HCT116 (cell line): ENCODE data around the gene PRM3. TPM values are rescaled to one million over a fixed set of nuclear protein-coding genes. Genes with fewer than 3 reads are reported as not detected.

Source experiments
- ATAC-seq: fragments of 200-7000 bp; cut with Tn5 transposase; 2 replicates; pipeline ENCODE4 v1.9.1; 2020; ENCODE audit warnings: mild to moderate bottlenecking, moderate library complexity
- BruUV-seq: library from RNA; stranded (reverse); fragments of 400-500 nt; replicated peaks from 2 replicates; lab custom pipeline; 2021; lab: Mats Ljungman, UMichigan
- CTCF ChIA-PET: fragments of 300-600 bp; sonication (Branson Sonifier 250); formaldehyde crosslinking; loops from one replicate; lab custom pipeline; 2021; ENCODE audit warnings: antibody characterized with exemption; lab: Charles Lee
- POLR2A ChIA-PET: fragments of 300-600, 350-600 bp; sonication (Branson Sonifier 250); formaldehyde crosslinking; loops from one replicate; lab custom pipeline; 2021; ENCODE audit warnings: antibody characterized with exemption; lab: Charles Lee
- RAD21 ChIA-PET, 2 experiments: fragments of 300-600 bp; sonication (Branson Sonifier 250); formaldehyde crosslinking; loops; one replicate each; lab custom pipeline; 2023; ENCODE audit warnings: low total read pairs in 2 of 2; ENCODE audit not compliant: uncharacterized antibody in 2 of 2, unreplicated experiment in 2 of 2, low non-redundant PET in 1 of 2; lab: Charles Lee
- DNase-seq: peaks from one replicate; pipeline ENCODE4 v3.0.0-alpha.2; 2010; ENCODE audit warnings: low read depth, low spot score
- H2AFZ ChIP-seq: fragments of 200-600 bp; shearing (Covaris generic), sonication (generic); 2 replicates; pipeline ENCODE4 v1.6.1; 2017; ENCODE audit warnings: low read depth, mixed run types, mixed read lengths, antibody characterized with exemption, low read length; ENCODE audit not compliant: poor library complexity, severe bottlenecking
- H3K27ac ChIP-seq: 2 replicates; pipeline ENCODE4 v1.5.1; 2012; ENCODE audit warnings: low read depth, low read length
- H3K27me3 ChIP-seq: fragments of 200-600 bp; sonication (generic); 2 replicates; pipeline ENCODE4 v1.6.1; 2016; ENCODE audit warnings: mixed run types, low read length, mixed read lengths; ENCODE audit not compliant: insufficient read depth
- H3K36me3 ChIP-seq, 2 experiments: fragments of 200-500 bp in 1 of 2; fragments of 200-600 bp in 1 of 2; sonication (Bioruptor generic) in 1 of 2; sonication (generic) in 1 of 2; 2 replicates each; pipeline versions ENCODE4 v1.5.1 to v1.6.1; 2014 to 2016; ENCODE audit warnings: low read length in 2 of 2, inconsistent platforms in 1 of 2, mixed read lengths in 1 of 2, mixed run types in 1 of 2; ENCODE audit not compliant: insufficient read depth in 2 of 2, control insufficient read depth in 1 of 2
- H3K4me1 ChIP-seq, 2 experiments: fragments of 200-600 bp in 1 of 2; sonication (generic) in 1 of 2; 2 replicates each; pipeline versions ENCODE4 v1.5.1 to v1.6.1; 2012 to 2017; ENCODE audit warnings: low read length in 2 of 2, inconsistent platforms in 1 of 2, mild to moderate bottlenecking in 1 of 2, mixed read lengths in 1 of 2, mixed run types in 1 of 2, moderate library complexity in 1 of 2; ENCODE audit not compliant: insufficient read depth in 2 of 2, control insufficient read depth in 1 of 2
- H3K4me2 ChIP-seq: fragments of 200-600 bp; sonication (generic); 2 replicates; pipeline ENCODE4 v1.6.1; 2017; ENCODE audit warnings: mixed run types, low read length, mixed read lengths
- H3K4me3 ChIP-seq, 2 experiments: fragments of 200-600 bp in 1 of 2; sonication (generic) in 1 of 2; replicated peaks in 1 of 2; 2 replicates each; pipeline ENCODE4 v1.5.1; 2011 to 2016; ENCODE audit warnings: low read length in 2 of 2, control low read depth in 1 of 2, low read depth in 1 of 2, mild to moderate bottlenecking in 1 of 2, mixed read lengths in 1 of 2, mixed run types in 1 of 2
- H3K79me2 ChIP-seq: fragments of 200-600 bp; sonication (generic); 2 replicates; pipeline ENCODE4 v1.6.1; 2017; ENCODE audit warnings: mild to moderate bottlenecking, mixed run types, low read length, moderate library complexity, mixed read lengths; ENCODE audit not compliant: insufficient read depth
- H3K9ac ChIP-seq: fragments of 200-600 bp; sonication (generic); 2 replicates; pipeline ENCODE4 v1.6.1; 2016; ENCODE audit warnings: low read length, mixed read lengths
- H3K9me2 ChIP-seq: fragments of 200-600 bp; sonication (generic), shearing (Covaris generic); 2 replicates; pipeline ENCODE4 v1.6.1; 2017; ENCODE audit warnings: mixed run types, mild to moderate bottlenecking, moderate library complexity; ENCODE audit not compliant: insufficient read depth
- H3K9me3 ChIP-seq, 2 experiments: fragments of 200-500 bp in 1 of 2; fragments of 200-600 bp in 1 of 2; sonication (Bioruptor generic) in 1 of 2; sonication (generic) in 1 of 2; 2 replicates each; pipeline ENCODE4 v1.6.1; 2014 to 2017; ENCODE audit warnings: low read length in 2 of 2, mixed read lengths in 2 of 2, inconsistent platforms in 1 of 2, low read depth in 1 of 2, mild to moderate bottlenecking in 1 of 2, mixed run types in 1 of 2, moderate library complexity in 1 of 2; ENCODE audit not compliant: control insufficient read depth in 1 of 2, insufficient read depth in 1 of 2
- H4K20me1 ChIP-seq: fragments of 200-600 bp; sonication (generic), shearing (Covaris generic); 2 replicates; pipeline ENCODE4 v1.6.1; 2017; ENCODE audit warnings: mixed run types, mild to moderate bottlenecking, moderate library complexity; ENCODE audit not compliant: insufficient read depth
- ATF3 ChIP-seq: IDR thresholded peaks from 2 replicates; pipeline ENCODE4 v1.6.1; 2012
- CBX3 ChIP-seq: IDR thresholded peaks from 2 replicates; pipeline ENCODE4 v1.6.1; 2012; ENCODE audit warnings: low read depth
- CEBPB ChIP-seq: IDR thresholded peaks from 2 replicates; pipeline ENCODE4 v1.6.1; 2012; ENCODE audit warnings: low read depth
- EGR1 ChIP-seq: IDR thresholded peaks from 2 replicates; pipeline ENCODE4 v1.6.1; 2012; ENCODE audit warnings: low read depth
- ELF1 ChIP-seq: IDR thresholded peaks from 2 replicates; pipeline ENCODE4 v1.6.1; 2012; ENCODE audit warnings: low read depth, borderline replicate concordance
- JUND ChIP-seq: IDR thresholded peaks from 2 replicates; pipeline ENCODE4 v1.6.1; 2012
- RAD21 ChIP-seq: IDR thresholded peaks from 2 replicates; pipeline ENCODE4 v1.6.1; 2012; ENCODE audit warnings: low read depth, mild to moderate bottlenecking
- SRF ChIP-seq: IDR thresholded peaks from 2 replicates; pipeline ENCODE4 v1.6.1; 2012; ENCODE audit warnings: low read depth
- YY1 ChIP-seq: IDR thresholded peaks from 2 replicates; pipeline ENCODE4 v1.6.1; 2011; ENCODE audit warnings: low read length, low read depth, moderate library complexity, mild to moderate bottlenecking; ENCODE audit not compliant: insufficient replicate concordance; ENCODE audit errors: extremely low read depth
- ZBTB33 ChIP-seq: IDR thresholded peaks from 2 replicates; pipeline ENCODE4 v1.6.1; 2011; ENCODE audit warnings: mild to moderate bottlenecking, low read length, moderate library complexity; ENCODE audit not compliant: insufficient replicate concordance; ENCODE audit errors: extremely low read depth
- ZFX ChIP-seq: fragments of 450-650 bp; IDR thresholded peaks from 2 replicates; pipeline ENCODE4 v1.6.1; 2017
- ZNF274 ChIP-seq: fragments of 200-500 bp; sonication (Bioruptor generic); IDR thresholded peaks from 2 replicates; pipeline ENCODE4 v1.6.1; 2014; ENCODE audit warnings: mild to moderate bottlenecking, low read depth, low read length, inconsistent platforms
- intact Hi-C: fragments of 100-400 bp; cut with micrococcal nuclease; formaldehyde crosslinking; loops from 2 replicates; pipeline ENCODE4 v1.10.0; 2022
- total RNA-seq: library from RNA; stranded (reverse); gene quantifications from one replicate; pipeline ENCODE4 v1.2.1, GENCODE V29; 2021; ENCODE audit not compliant: unreplicated experiment

The PRM3 gene
- total RNA-seq, 1 experiment from 2014 or later = not detected

- H3K36me3 ChIP-seq = no peaks in the 10 kb centered on the region
- ATAC-seq = no peak
- no peak for DNase-seq
- no peaks in the 10 kb centered on the region for H4K20me1 ChIP-seq
- intact Hi-C loops = no loop called here
- TF ChIP-seq JUND (no peak), CBX3 (no peak), ATF3 (no peak), ZFX (no peak), EGR1 (no peak), RAD21 (no peak), ZNF274 (no peak), SRF (no peak), ZBTB33 (no peak), YY1 (no peak), CEBPB (no peak), ELF1 (no peak)
- no peaks in the 10 kb centered on the region for H3K9me3 ChIP-seq
- H3K4me3 ChIP-seq = no peak overlapping the region
- H2AFZ ChIP-seq = no peak overlapping the region
- no peak overlapping the region for H3K27ac ChIP-seq
- no peaks in the 10 kb centered on the region for H3K27me3 ChIP-seq
- no peak overlapping the region for H3K9ac ChIP-seq
- POLR2A ChIA-PET = interaction anchor here (0.6 kb wide), 1 partner anchor 100 kb away, joined by 3 read pairs; no protein-coding TSS in a partner anchor
- no peak overlapping the region for H3K4me2 ChIP-seq
- no peaks in the 10 kb centered on the region for H3K9me2 ChIP-seq
- CTCF ChIA-PET = interaction anchor here (0.7 kb wide), 1 partner anchor 212 kb away, joined by 3 read pairs; no protein-coding TSS in a partner anchor
- H3K79me2 ChIP-seq = no peaks in the 10 kb centered on the region
- peaks cover 8 to 12% of the 10 kb centered on the region in 2 experiments; a peak in 3 of 4 replicates for H3K4me1 ChIP-seq
- no TSS peak for BruUV-seq
- RAD21 ChIA-PET = no interaction called here
Measured at GRCh38 chr16:11260596-11260966, 12.8 kb downstream of the PRM3 start.
